MCF 10A (cell line): Measurements from ENCODE around the gene VPS26A. TPM values are rescaled to one million over a fixed set of nuclear protein-coding genes. Genes with fewer than 3 reads are reported as not detected.

ENCODE experiments used
- BruUV-seq: library from RNA; stranded (reverse); fragments of 400-500 nt; replicated peaks from 2 replicates; lab custom pipeline; 2021; lab: Mats Ljungman, UMichigan
- CTCF ChIA-PET: fragments of 300-600 bp; sonication (Branson Sonifier 250); formaldehyde crosslinking; extraction: SDS; loops from one replicate; lab custom pipeline; 2021; ENCODE audit warnings: antibody characterized with exemption, inconsistent platforms; lab: Yijun Ruan, JAX
- POLR2A ChIA-PET: fragments of 300-600, 350-650 bp; sonication (Branson Sonifier 250); formaldehyde crosslinking; extraction: SDS; loops from one replicate; lab custom pipeline; 2020; ENCODE audit warnings: antibody characterized with exemption, inconsistent platforms; lab: Yijun Ruan, JAX
- DNase-seq: peaks from one replicate; pipeline ENCODE4 v3.0.0-alpha.2; 2018; ENCODE audit not compliant: unreplicated experiment
- H3K27ac Mint-ChIP-seq: one replicate; pipeline ENCODE4 v1.8.0; 2022; ENCODE audit warnings: mild to moderate bottlenecking, low read depth, mixed read lengths; ENCODE audit not compliant: unreplicated experiment
- H3K27me3 Mint-ChIP-seq: one replicate; pipeline ENCODE4 v1.8.0; 2022; ENCODE audit warnings: mixed read lengths; ENCODE audit not compliant: insufficient read depth, unreplicated experiment
- H3K36me3 Mint-ChIP-seq: one replicate; pipeline ENCODE4 v1.8.0; 2022; ENCODE audit warnings: mild to moderate bottlenecking, moderate library complexity, mixed read lengths; ENCODE audit not compliant: insufficient read depth, unreplicated experiment
- H3K4me1 Mint-ChIP-seq: one replicate; pipeline ENCODE4 v1.8.0; 2022; ENCODE audit warnings: mixed read lengths; ENCODE audit not compliant: insufficient read depth, unreplicated experiment
- H3K4me3 Mint-ChIP-seq: one replicate; pipeline ENCODE4 v1.8.0; 2022; ENCODE audit warnings: mild to moderate bottlenecking, moderate library complexity, mixed read lengths; ENCODE audit not compliant: unreplicated experiment
- H3K9me3 Mint-ChIP-seq: one replicate; pipeline ENCODE4 v1.8.0; 2022; ENCODE audit warnings: mixed read lengths; ENCODE audit not compliant: unreplicated experiment
- CTCF ChIP-seq: fragments of 200-600 bp; IDR thresholded peaks from one replicate; pipeline ENCODE4 v1.8.0; 2022; ENCODE audit warnings: antibody characterized with exemption, mild to moderate bottlenecking; ENCODE audit not compliant: unreplicated experiment
- intact Hi-C: fragments of 100-400 bp; cut with micrococcal nuclease; formaldehyde crosslinking; loops from 2 replicates; pipeline ENCODE4 v1.14.1; 2022
- total RNA-seq: library from RNA; stranded (reverse); gene quantifications from 2 replicates; pipeline ENCODE4 v1.2.3, GENCODE V29; 2022

Gene VPS26A
- total RNA-seq, 1 experiment from 2014 or later = 63.7 TPM

- Mint-ChIP-seq H3K4me1 (peaks cover 5% of the 10 kb centered on the region), H3K4me3 (no peak overlapping the region), H3K27ac (no peak overlapping the region), H3K27me3 (no peaks in the 10 kb centered on the region), H3K36me3 (peaks cover 38% of the 10 kb centered on the region), H3K9me3 (no peaks in the 10 kb centered on the region)
- POLR2A ChIA-PET = interaction anchor here (1.4 kb wide), 1 partner anchor 15 kb away, joined by 4 read pairs; no protein-coding TSS in a partner anchor
- intact Hi-C loops = no loop called here
- CTCF ChIA-PET = no interaction called here
- no peak for DNase-seq
- BruUV-seq = no TSS peak
- TF ChIP-seq CTCF = no peak
Measured at GRCh38 chr10:69211104-69211503, 87.1 kb downstream of the VPS26A start.

GRCh38 chr10:69211524-69211923 lies 87.5 kb downstream of the VPS26A start:
- H3K36me3 Mint-ChIP-seq = peaks cover 34% of the 10 kb centered on the region
- H3K9me3 Mint-ChIP-seq = no peaks in the 10 kb centered on the region
- no peaks in the 10 kb centered on the region for H3K27me3 Mint-ChIP-seq
- TF ChIP-seq CTCF = no peak
- H3K4me1 Mint-ChIP-seq = peaks cover 5% of the 10 kb centered on the region
- intact Hi-C loops = no loop called here
- BruUV-seq = no TSS peak
- no peak overlapping the region for H3K27ac Mint-ChIP-seq
- CTCF ChIA-PET = interaction anchor here (1.0 kb wide), 1 partner anchor 181 kb away, joined by 3 read pairs; no protein-coding TSS in a partner anchor
- no peak for DNase-seq
- H3K4me3 Mint-ChIP-seq = no peak overlapping the region
- POLR2A ChIA-PET = interaction anchor here (1.1 to 1.4 kb wide), 2 partner anchors 15 to 192 kb away, joined by 4 to 5 read pairs; no protein-coding TSS in a partner anchor

- ChIA-PET POLR2A (interaction anchor here (0.7 kb wide), 2 partner anchors 15 to 212 kb away, joined by 3 read pairs; no protein-coding TSS in a partner anchor), CTCF (interaction anchor here (0.6 kb wide), 2 partner anchors 23 to 296 kb away, joined by 3 read pairs; no protein-coding TSS in a partner anchor)
- Mint-ChIP-seq H3K4me3 (no peak overlapping the region), H3K27me3 (no peaks in the 10 kb centered on the region), H3K9me3 (no peaks in the 10 kb centered on the region), H3K36me3 (peaks cover 13% of the 10 kb centered on the region), H3K27ac (no peak overlapping the region), H3K4me1 (peaks cover 5% of the 10 kb centered on the region)
- intact Hi-C loops = no loop called here
- no peak for DNase-seq
- no TSS peak for BruUV-seq
- TF ChIP-seq CTCF = no peak
Measured at GRCh38 chr10:69213591-69214311, 89.8 kb downstream of the VPS26A start.

GRCh38 chr10:69214666-69215131 lies 90.7 kb downstream of the VPS26A start:
- CTCF ChIA-PET = no interaction called here
- Mint-ChIP-seq H3K4me1 (peaks cover 5% of the 10 kb centered on the region), H3K9me3 (no peaks in the 10 kb centered on the region), H3K36me3 (peaks cover 5% of the 10 kb centered on the region), H3K27ac (no peak overlapping the region), H3K27me3 (no peaks in the 10 kb centered on the region), H3K4me3 (no peak overlapping the region)
- intact Hi-C loops = loop anchor here (5.0 kb wide), 1 partner anchor 92 kb away; the partner anchor contains the start of gene VPS26A
- no peak for DNase-seq
- no peak for TF ChIP-seq CTCF
- POLR2A ChIA-PET = interaction anchor here (0.7 kb wide), 1 partner anchor 14 kb away, joined by 3 read pairs; no protein-coding TSS in a partner anchor
- BruUV-seq = no TSS peak
